Smooth muscle cell (in vitro differentiated cells): Measurements from ENCODE around the gene RDH16. TPM values are rescaled to one million over a fixed set of nuclear protein-coding genes. Genes with fewer than 3 reads are reported as not detected.

ENCODE experiments used
- DNase-seq: peaks from one replicate; lab custom pipeline; 2025; ENCODE audit not compliant: unreplicated experiment; lab: John Stamatoyannopoulos, UW
- H2AFZ ChIP-seq: fragments of 200-600 bp; sonication (generic); 2 replicates; pipeline ENCODE4 v1.6.0; 2016; ENCODE audit warnings: antibody characterized with exemption, low read depth, mild to moderate bottlenecking
- H3F3A ChIP-seq: fragments of 200-600 bp; sonication (generic); 2 replicates; pipeline ENCODE4 v1.6.0; 2017; ENCODE audit warnings: antibody characterized with exemption, low read depth
- H3K27ac ChIP-seq: fragments of 200-600 bp; sonication (generic); 2 replicates; pipeline ENCODE4 v1.5.1; 2016; ENCODE audit warnings: low read depth, mild to moderate bottlenecking
- H3K27me3 ChIP-seq: fragments of 200-600 bp; sonication (generic); 2 replicates; pipeline ENCODE4 v1.6.1; 2016; ENCODE audit warnings: low read depth, mild to moderate bottlenecking
- H3K36me3 ChIP-seq: fragments of 200-600 bp; sonication (generic); 2 replicates; pipeline ENCODE4 v1.5.1; 2016; ENCODE audit warnings: low read depth
- H3K4me1 ChIP-seq: fragments of 200-600 bp; sonication (generic); 2 replicates; pipeline ENCODE4 v1.5.1; 2016; ENCODE audit warnings: low read depth
- H3K4me2 ChIP-seq: fragments of 200-600 bp; sonication (generic); 2 replicates; pipeline ENCODE4 v1.6.0; 2016; ENCODE audit warnings: mild to moderate bottlenecking
- H3K4me3 ChIP-seq: fragments of 200-600 bp; sonication (generic); 2 replicates; pipeline ENCODE4 v1.5.1; 2016; ENCODE audit warnings: mild to moderate bottlenecking
- H3K79me2 ChIP-seq: fragments of 200-600 bp; sonication (generic); 2 replicates; pipeline ENCODE4 v1.6.0; 2016; ENCODE audit warnings: low read depth, mild to moderate bottlenecking
- H3K9ac ChIP-seq: fragments of 200-600 bp; sonication (generic); 2 replicates; pipeline ENCODE4 v1.6.0; 2016; ENCODE audit warnings: low read depth
- H3K9me3 ChIP-seq: fragments of 200-600 bp; sonication (generic); replicated peaks from 2 replicates; pipeline ENCODE4 v1.5.1; 2016; ENCODE audit warnings: low read depth
- H4K20me1 ChIP-seq: fragments of 200-600 bp; sonication (generic); 2 replicates; pipeline ENCODE4 v1.6.0; 2016; ENCODE audit warnings: low read depth
- CTCF ChIP-seq: fragments of 200-600 bp; sonication (generic); IDR thresholded peaks from 2 replicates; pipeline ENCODE4 v1.5.1; 2017; ENCODE audit warnings: borderline replicate concordance, mild to moderate bottlenecking, antibody characterized with exemption; ENCODE audit not compliant: insufficient read depth, poor library complexity, severe bottlenecking
- WGBS: methylation state at CpG from one replicate; pipeline ENCODE4 v1.1.7; 2016; ENCODE audit warnings: low lambda C conversion rate; 5-methylcytosine and 5-hydroxymethylcytosine counted together
- polyA plus RNA-seq: library from polyadenylated mRNA; unstranded; fragments of >200 nt; fragmentation: Nextera tagmentation; extraction: Ambion mirVana; gene quantifications from 2 replicates; pipeline ENCODE4 v1.2.1, GENCODE V29; 2016
- total RNA-seq: library from RNA; depleted of rRNA; stranded (reverse); fragments of >200 nt; gene quantifications from 2 replicates; pipeline ENCODE4 v1.2.3, GENCODE V29; 2014

Gene RDH16
- total and polyA plus RNA-seq, 2 experiments from 2014 or later: 0.55 to 2.0 TPM

- Histone ChIP-seq H4K20me1 (no peaks in the 10 kb centered on the region), H2AFZ (no peak within 1 kb of the TSS), H3K36me3 (no peaks in the 10 kb centered on the region), H3K4me2 (no peak within 1 kb of the TSS), H3K79me2 (no peaks in the 10 kb centered on the region), H3F3A (no peaks in the 10 kb centered on the region), H3K9me3 (no peaks in the 10 kb centered on the region), H3K4me3 (no peak within 1 kb of the TSS), H3K27ac (peak within 1 kb of the TSS; percentile 65), H3K4me1 (peaks cover 12% of the 10 kb centered on the region), H3K27me3 (no peaks in the 10 kb centered on the region), H3K9ac (no peak within 1 kb of the TSS)
- TF ChIP-seq CTCF: no peak
- no peak for DNase-seq
- WGBS: 97% methylated on average over 15 of the region's 15 CpGs
These were observed 23.4 kb downstream of the RDH16 start, which contains the start of gene SDR9C7 for GRCh38 chr12:56933826-56934625. TSS of gene SDR9C7 (minus strand) at chr12:56934408. CDS start at chr12:56934261, 147 bp downstream.

GRCh38 chr12:56932867-56933266 is 24.5 kb downstream of the RDH16 start:
- H2AFZ ChIP-seq: peak overlapping the region; percentile 2
- WGBS: 100% methylated on average over 1 of the region's 1 CpG
- DNase-seq: no peak

GRCh38 chr12:56932146-56932545 is 25.3 kb downstream of the RDH16 start:
- Histone ChIP-seq H2AFZ (peak overlapping the region; percentile 2), H3K79me2 (no peaks in the 10 kb centered on the region), H3K36me3 (no peaks in the 10 kb centered on the region), H3F3A (no peaks in the 10 kb centered on the region), H3K4me3 (no peak overlapping the region), H3K27ac (peak overlapping the region; percentile 14), H3K4me1 (peaks cover 26% of the 10 kb centered on the region), H3K27me3 (no peaks in the 10 kb centered on the region), H3K9ac (no peak overlapping the region), H3K4me2 (peak overlapping the region; percentile 73), H4K20me1 (no peaks in the 10 kb centered on the region), H3K9me3 (no peaks in the 10 kb centered on the region)
- DNase-seq: no peak
- no peak for TF ChIP-seq CTCF
- 71% methylated on average over 5 of the region's 5 CpGs for WGBS

More at GRCh38 chr12:56932867-56933266, 24.5 kb downstream of the RDH16 start:
- no peaks in the 10 kb centered on the region for H3K79me2 ChIP-seq
- H3K9me3 ChIP-seq: no peaks in the 10 kb centered on the region
- H3K9ac ChIP-seq: no peak overlapping the region
- H3K27me3 ChIP-seq: no peaks in the 10 kb centered on the region
- no peak for TF ChIP-seq CTCF
- peaks cover 22% of the 10 kb centered on the region for H3K4me1 ChIP-seq
- H3K36me3 ChIP-seq: no peaks in the 10 kb centered on the region
- H3K4me3 ChIP-seq: no peak overlapping the region
- H4K20me1 ChIP-seq: no peaks in the 10 kb centered on the region
- peak overlapping the region; percentile 14 for H3K27ac ChIP-seq
- no peak overlapping the region for H3K4me2 ChIP-seq
- H3F3A ChIP-seq: no peaks in the 10 kb centered on the region
